Gastrocnemius medialis (tissue), 4 donors: ENCODE results near the gene AMELX. TPM values are rescaled to one million over a fixed set of nuclear protein-coding genes. Genes with fewer than 3 reads are reported as not detected.

ENCODE experiments used
- ATAC-seq, 2 donors: fragments of 150-250 bp; one replicate each; pipeline ENCODE4 v1.9.1; 2016
- DNase-seq, 2 donors: peaks; one replicate each; pipeline ENCODE4 v3.0.0-alpha.2; 2019
- H3K27ac ChIP-seq, 4 donors: fragments of 200-600 bp; sonication (generic); 1 replicate in 1 of 4; 2 replicates in 3 of 4; pipeline ENCODE4 v1.5.1; 2016 to 2018; ENCODE audit warnings: mild to moderate bottlenecking in 2 of 4, moderate library complexity in 1 of 4
- H3K27me3 ChIP-seq, 3 donors: fragments of 200-600 bp; sonication (generic) in 2 of 3; 1 replicate in 1 of 3; 2 replicates in 2 of 3; pipeline versions ENCODE4 v1.5.1 to v1.6.0; 2016 to 2019; ENCODE audit warnings: mild to moderate bottlenecking in 1 of 3, moderate library complexity in 1 of 3
- H3K36me3 ChIP-seq, 2 donors: fragments of 200-600 bp; sonication (generic) in 1 of 2; one replicate each; pipeline ENCODE4 v1.5.1; 2017 to 2018
- H3K4me1 ChIP-seq, 2 donors: fragments of 200-600 bp; sonication (generic) in 1 of 2; one replicate each; pipeline ENCODE4 v1.5.1; 2016 to 2017; ENCODE audit warnings: mild to moderate bottlenecking in 2 of 2
- H3K4me3 ChIP-seq, 4 donors: fragments of 200-600 bp; sonication (generic) in 3 of 4; 1 replicate in 1 of 4; 2 replicates in 3 of 4; pipeline ENCODE4 v1.5.1; 2016 to 2019; ENCODE audit warnings: mild to moderate bottlenecking in 2 of 4
- H3K9me3 ChIP-seq, 3 donors: fragments of 200-600 bp; sonication (generic) in 2 of 3; 1 replicate in 1 of 3; 2 replicates in 2 of 3; pipeline ENCODE4 v1.5.1; 2016 to 2019
- CTCF ChIP-seq, 5 experiments: fragments of 450-650 bp in 3 of 5; fragments of 200-600 bp in 2 of 5; sonication (generic) in 2 of 5; IDR thresholded peaks in 4 of 5; conservative IDR thresholded peaks in 1 of 5; 1 replicate in 4 of 5; 2 replicates in 1 of 5; pipeline ENCODE4 v1.5.1; 2016 to 2019; ENCODE audit warnings: antibody characterized with exemption in 5 of 5, mild to moderate bottlenecking in 3 of 5, moderate library complexity in 3 of 5
- POLR2A ChIP-seq, 2 donors: fragments of 450-650 bp; IDR thresholded peaks; one replicate each; pipeline ENCODE4 v1.6.1; 2017; ENCODE audit warnings: antibody characterized with exemption in 2 of 2, mild to moderate bottlenecking in 2 of 2, moderate library complexity in 2 of 2
- in situ Hi-C, 4 donors: fragments of 200-750 bp; cut with MboI; loops; one replicate each; pipeline versions ENCODE4 v1.15.0 to v1.8.0; 2017; ENCODE audit warnings: low sequenced_read_pairs in 4 of 4
- intact Hi-C: fragments of 100-400 bp; cut with DNase I; formaldehyde crosslinking; loops from one replicate; pipeline ENCODE4 v1.15.1; 2023; ENCODE audit warnings: low total_unique reads
- total RNA-seq, 4 donors: library from RNA; depleted of rRNA; stranded (reverse); fragments of >200 nt; gene quantifications; one replicate each; pipeline versions ENCODE4 v1.1.0 to v1.2.3, GENCODE V29; 2016

AMELX gene
- total RNA-seq, 4 donors from 2014 or later, result not detected

GRCh38 chrX:11287505-11287904, 5.7 kb upstream of the AMELX start:
- Histone ChIP-seq H3K4me3 (no peak overlapping the region), H3K9me3 (no peaks in the 10 kb centered on the region), H3K36me3 (no peaks in the 10 kb centered on the region), H3K27me3 (no peaks in the 10 kb centered on the region), H3K4me1 (no peaks in the 10 kb centered on the region), H3K27ac (no peak overlapping the region)
- intact Hi-C loops (no loop called here), in situ Hi-C loops (no loop called here)
- TF ChIP-seq POLR2A (IDR thresholded peaks at IDR 0.05), result no peak
- TF ChIP-seq CTCF (IDR thresholded peaks at IDR 0.05 in 4 of 5, conservative IDR thresholded peaks at IDR 0.05 in 1 of 5), result no peak
- no peak for DNase-seq
- peak in 1 of 2 donors; percentile 86 for ATAC-seq

DNA sequence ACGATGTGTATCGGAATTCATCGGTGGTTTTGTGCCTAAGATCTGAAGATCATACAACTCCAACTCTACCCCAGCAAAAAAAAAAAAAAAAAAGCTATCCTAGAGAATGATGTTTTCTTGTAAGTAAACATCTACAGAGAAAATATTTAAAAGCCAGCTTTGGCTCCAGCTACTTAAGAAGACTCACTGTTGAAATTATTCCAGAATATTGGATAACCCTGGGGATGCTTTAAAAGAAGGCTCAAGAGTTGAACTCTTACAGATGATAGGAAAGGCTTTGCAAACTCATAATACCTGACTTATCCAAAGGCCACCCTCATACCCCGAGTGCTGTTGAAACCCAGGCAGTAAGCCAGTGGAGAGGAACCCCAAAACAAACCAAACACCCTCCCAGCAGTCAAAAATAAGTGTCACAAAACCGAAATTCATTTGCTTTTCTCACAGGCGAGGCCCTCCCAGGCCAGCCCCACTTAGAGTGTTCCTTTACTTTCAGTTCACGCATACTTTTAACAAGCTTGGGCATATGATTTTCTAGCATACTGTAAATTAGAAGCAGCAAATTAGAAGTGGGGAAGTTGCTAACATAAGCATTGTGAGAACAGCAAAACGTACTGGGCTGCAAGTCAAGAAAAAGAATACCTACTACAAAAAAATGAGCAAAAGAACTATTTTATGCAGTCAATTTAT, 2.7 kb upstream of the AMELX start:
- no peak overlapping the region for H3K27ac ChIP-seq
- no peaks in the 10 kb centered on the region for H3K27me3 ChIP-seq
- ATAC-seq (no peak), DNase-seq (no peak)
- intact Hi-C loops (no loop called here), in situ Hi-C loops (no loop called here)
- H3K4me1 ChIP-seq, result peaks cover 0 to 6% of the 10 kb centered on the region in 2 donors
- H3K36me3 ChIP-seq, result no peaks in the 10 kb centered on the region
- TF ChIP-seq CTCF (IDR thresholded peaks at IDR 0.05 in 4 of 5, conservative IDR thresholded peaks at IDR 0.05 in 1 of 5) (no peak), POLR2A (IDR thresholded peaks at IDR 0.05) (no peak)
- H3K4me3 ChIP-seq, result no peak overlapping the region
- H3K9me3 ChIP-seq, result no peaks in the 10 kb centered on the region

DNA sequence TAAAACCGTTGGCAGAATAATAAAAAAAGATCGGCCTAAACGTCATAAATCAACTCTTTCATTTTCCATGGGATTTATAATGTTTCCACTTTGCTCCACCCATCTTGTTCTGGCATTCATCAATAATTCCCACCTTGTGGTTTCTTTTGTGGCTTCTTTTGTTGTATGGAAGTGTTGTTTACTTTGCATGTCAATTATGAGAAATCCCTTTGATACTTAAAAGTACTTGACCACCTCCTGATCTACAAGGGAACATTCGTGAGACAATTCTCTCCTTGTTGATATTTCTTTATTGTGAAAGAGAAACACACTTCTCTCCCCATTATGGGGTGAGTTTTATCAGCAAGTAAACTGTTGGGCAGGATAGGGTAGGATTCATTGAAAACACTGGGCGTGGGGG, 2.8 kb downstream of the AMELX start:
- ATAC-seq (no peak), DNase-seq (no peak)
- intact Hi-C loops (no loop called here), in situ Hi-C loops (no loop called here)
- no peaks in the 10 kb centered on the region for H3K36me3 ChIP-seq
- peaks cover 0 to 6% of the 10 kb centered on the region in 2 donors for H3K4me1 ChIP-seq
- H3K27ac ChIP-seq, result no peak overlapping the region
- no peaks in the 10 kb centered on the region for H3K9me3 ChIP-seq
- no peaks in the 10 kb centered on the region for H3K27me3 ChIP-seq
- TF ChIP-seq CTCF (IDR thresholded peaks at IDR 0.05 in 4 of 5, conservative IDR thresholded peaks at IDR 0.05 in 1 of 5), result no peak
- no peak for TF ChIP-seq POLR2A (IDR thresholded peaks at IDR 0.05)
- no peak overlapping the region for H3K4me3 ChIP-seq

DNA sequence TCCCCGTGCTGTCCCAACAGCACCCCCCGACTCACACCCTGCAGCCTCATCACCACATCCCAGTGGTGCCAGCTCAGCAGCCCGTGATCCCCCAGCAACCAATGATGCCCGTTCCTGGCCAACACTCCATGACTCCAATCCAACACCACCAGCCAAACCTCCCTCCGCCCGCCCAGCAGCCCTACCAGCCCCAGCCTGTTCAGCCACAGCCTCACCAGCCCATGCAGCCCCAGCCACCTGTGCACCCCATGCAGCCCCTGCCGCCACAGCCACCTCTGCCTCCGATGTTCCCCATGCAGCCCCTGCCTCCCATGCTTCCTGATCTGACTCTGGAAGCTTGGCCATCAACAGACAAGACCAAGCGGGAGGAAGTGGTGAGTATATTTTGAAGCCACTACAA, 5.4 kb downstream of the AMELX start:
- ATAC-seq, result no peak

More for the DNA sequence above, 5.4 kb downstream of the AMELX start:
- no peak for DNase-seq
- in situ Hi-C loops, result no loop called here
- intact Hi-C loops, result no loop called here
- no peaks in the 10 kb centered on the region for H3K9me3 ChIP-seq
- peaks cover 0 to 6% of the 10 kb centered on the region in 2 donors for H3K4me1 ChIP-seq
- no peaks in the 10 kb centered on the region for H3K27me3 ChIP-seq
- no peak overlapping the region for H3K27ac ChIP-seq
- no peaks in the 10 kb centered on the region for H3K36me3 ChIP-seq
- no peak overlapping the region for H3K4me3 ChIP-seq
- TF ChIP-seq CTCF (IDR thresholded peaks at IDR 0.05 in 4 of 5, conservative IDR thresholded peaks at IDR 0.05 in 1 of 5), result no peak
- TF ChIP-seq POLR2A (IDR thresholded peaks at IDR 0.05), result no peak
